HG03025 (cell line): Measurements from ENCODE around the gene TST.

Source experiments
- ATAC-seq: cut with Tn5 transposase; IDR thresholded peaks from one replicate; pipeline ENCODE4 v1.9.1; 2021; ENCODE audit warnings: mild to moderate bottlenecking, moderate library complexity; ENCODE audit not compliant: unreplicated experiment, low FRiP score

TST gene

DNA sequence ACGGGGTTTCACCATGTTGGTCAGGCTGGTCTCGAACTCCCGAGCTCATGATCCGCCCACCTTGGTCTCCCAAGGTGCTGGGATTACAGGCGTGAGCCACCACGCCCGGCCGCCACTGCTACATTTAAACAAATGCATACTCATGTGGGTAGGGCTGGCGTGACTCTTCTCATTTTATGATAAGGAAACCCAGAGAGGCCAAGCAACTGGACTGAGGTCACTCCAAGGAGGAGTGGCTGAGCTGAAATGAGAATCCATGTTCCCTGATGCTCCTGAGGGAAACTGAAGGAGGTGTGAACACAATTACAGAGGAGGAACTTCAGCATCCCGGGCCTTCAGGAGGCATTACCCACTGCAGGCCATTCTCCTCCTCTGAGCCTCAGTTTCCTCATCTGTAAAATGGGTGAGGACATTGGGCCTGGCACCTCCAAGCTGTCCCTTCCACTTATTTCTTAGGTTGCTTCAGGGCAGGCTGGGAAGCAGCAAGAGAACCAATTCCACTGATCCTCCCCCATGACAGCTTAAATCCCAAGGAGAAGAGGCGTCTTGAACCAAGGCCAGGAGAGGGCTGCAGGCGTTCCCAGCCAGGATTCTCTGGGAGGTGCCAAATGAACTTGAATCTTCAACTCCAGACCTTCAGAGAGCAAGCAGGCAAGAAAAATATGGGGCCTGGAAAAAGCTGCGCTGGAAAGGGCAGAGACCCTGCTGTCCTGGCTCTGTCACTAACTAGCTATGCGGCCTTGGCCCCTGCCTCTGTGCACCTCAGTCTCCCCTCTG, 2.9 kb downstream of the TST start:
- no peak for ATAC-seq

- ATAC-seq, result no peak
These were observed 3.7 kb downstream of the TST start for GRCh38 chr22:37015587-37015878.

DNA sequence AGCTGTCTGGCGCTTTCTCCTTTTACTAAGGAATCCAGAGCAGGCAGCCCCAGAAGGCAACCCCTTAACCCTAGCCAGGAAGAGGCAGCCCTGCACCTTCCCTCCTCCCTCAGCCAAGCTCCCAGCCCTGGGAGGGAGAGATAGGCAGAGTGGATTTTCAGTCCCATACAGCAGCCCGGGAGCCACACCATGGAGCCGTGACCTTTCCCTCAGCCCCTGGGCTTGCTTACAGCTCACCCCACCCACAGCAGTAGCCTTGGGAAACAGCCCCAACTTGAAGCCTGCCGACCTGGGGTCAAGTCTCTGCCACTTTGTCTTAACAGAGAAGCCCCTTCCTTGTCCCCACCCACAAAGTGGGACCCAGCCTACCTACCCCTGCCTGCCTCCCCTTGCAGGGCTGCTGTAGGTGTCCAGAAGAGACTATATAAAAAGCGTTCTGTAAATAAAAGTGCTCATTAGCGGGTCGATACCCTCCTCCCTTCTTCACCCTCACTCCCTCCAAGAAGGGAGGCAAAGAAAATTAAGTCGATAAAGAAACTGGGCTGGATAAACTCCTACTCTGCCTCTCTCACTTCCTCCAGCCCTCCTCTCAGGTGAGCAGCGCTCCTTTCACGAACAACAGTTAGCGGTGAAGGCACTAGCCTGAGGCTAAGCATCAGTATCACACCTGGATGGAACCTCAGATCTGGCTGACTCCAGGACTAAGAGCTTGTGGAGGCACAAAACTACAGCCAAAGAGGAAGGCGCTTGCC, 4.2 kb downstream of the TST start:
- ATAC-seq, result no peak

DNA sequence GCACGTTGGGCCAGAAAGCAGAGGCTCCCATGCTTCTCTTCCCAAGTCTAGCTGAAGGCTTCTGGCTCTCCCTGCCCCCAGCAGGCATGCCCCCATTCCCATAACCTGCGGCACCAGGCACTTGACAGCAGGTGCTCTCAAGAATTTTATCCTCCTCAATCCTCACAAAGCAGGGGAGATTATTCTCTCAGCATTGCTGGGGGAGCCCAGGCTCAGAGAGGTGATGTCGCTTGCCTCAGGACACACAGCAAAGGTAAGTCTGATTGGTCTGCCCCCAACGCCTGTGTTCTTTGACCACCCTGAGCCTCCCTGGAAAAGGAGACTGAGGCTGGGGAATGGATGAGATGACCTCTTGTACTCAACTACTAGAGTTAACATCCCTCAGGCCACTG, 4.8 kb downstream of the TST start:
- ATAC-seq, result no peak

DNA sequence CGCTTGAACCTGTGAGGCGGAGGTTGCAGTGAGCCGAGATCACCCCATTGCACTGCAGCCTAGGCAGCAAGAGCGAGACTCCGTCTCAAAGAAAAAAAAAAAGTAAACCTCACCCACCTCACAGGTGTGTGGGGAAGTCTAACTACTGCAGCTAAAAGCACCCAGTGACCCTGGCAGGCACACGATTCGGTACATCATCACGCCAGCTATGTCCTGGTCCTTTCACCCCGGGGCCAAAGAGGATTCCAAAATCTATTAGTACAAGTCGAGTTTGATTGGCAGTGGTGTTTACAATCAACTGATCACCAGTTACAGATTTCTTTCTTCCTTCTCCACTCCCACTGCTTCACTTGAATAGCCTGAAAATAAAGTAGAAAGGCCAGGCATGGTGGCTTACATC, 6.3 kb downstream of the TST start:
- no peak for ATAC-seq

- ATAC-seq, result no peak
These were observed 6.9 kb downstream of the TST start for GRCh38 chr22:37012262-37012904.

DNA sequence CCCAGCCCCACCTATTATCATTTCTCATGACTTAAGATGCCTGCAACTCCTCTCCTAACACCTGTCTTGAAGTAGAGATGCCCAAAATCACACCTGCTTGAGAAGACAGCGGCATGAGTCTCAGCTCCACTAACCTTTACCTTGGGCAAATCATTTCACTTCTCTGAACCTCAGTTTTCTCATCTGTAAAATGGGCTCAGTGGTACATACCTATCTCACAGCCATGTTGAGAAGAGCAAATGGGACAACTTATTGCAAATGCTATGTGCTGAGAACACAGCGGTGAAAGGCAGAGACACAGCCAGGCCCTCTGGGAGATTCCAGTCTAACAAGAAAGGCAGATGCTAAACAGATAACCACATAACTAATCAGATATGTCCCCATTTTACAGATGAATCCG, 7.8 kb downstream of the TST start:
- no peak for ATAC-seq

- no peak for ATAC-seq
These were observed 8.3 kb downstream of the TST start for GRCh38 chr22:37010976-37011375.

GRCh38 chr22:37010174-37010573, 9.1 kb downstream of the TST start:
- no peak for ATAC-seq

- ATAC-seq, result no peak
These were observed 9.8 kb downstream of the TST start for GRCh38 chr22:37009490-37009889.

- no peak for ATAC-seq
These were observed 10.9 kb downstream of the TST start for GRCh38 chr22:37008365-37008764.

DNA sequence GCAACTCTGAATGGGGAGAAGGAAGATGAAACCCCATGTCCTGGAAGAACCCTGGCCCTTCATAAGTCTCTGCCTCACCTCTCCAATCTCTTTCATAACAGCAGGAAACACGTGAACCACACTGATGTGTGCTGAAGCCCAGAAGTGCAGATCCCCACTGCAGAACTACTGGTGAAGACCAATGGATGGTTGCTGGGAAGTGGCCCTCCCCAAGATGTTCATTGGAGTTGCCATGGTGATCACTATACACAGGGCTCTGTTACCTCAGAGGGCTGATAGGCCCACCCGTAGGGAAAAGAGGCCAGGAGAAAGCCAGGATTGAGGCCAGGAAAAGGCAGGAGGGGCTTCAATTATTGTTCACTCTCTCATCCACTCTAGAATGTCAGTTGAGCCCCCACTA, 11.6 kb downstream of the TST start:
- ATAC-seq, result no peak

DNA sequence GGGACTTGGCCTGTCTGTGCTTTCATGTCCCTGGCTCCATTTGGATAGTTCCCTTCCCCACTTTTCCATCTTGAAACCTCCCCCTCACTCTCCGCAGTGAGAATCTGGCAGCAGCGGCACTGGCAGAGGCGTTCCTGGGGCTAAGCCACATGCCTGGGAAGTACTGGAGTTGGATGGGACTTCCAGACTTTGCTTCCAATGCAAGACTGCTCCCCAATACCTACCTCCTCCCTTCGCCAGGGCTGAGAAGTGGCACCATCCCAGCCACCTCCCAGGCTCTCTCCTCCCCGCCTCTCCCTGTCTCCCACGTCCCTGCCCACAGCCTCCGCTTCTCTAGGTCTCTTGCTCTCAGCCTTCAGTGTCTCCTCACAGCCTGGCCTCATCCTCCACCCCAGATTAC, 16.6 kb downstream of the TST start:
- ATAC-seq, result no peak

GRCh38 chr22:37001826-37002225, 17.4 kb downstream of the TST start:
- ATAC-seq, result no peak

GRCh38 chr22:37000676-37001534, 18.3 kb downstream of the TST start:
- ATAC-seq, result no peak

- no peak for ATAC-seq
These were observed 19.8 kb downstream of the TST start for GRCh38 chr22:36999463-36999862.

- no peak for ATAC-seq
These were observed 20.5 kb downstream of the TST start for GRCh38 chr22:36998620-36999351.

DNA sequence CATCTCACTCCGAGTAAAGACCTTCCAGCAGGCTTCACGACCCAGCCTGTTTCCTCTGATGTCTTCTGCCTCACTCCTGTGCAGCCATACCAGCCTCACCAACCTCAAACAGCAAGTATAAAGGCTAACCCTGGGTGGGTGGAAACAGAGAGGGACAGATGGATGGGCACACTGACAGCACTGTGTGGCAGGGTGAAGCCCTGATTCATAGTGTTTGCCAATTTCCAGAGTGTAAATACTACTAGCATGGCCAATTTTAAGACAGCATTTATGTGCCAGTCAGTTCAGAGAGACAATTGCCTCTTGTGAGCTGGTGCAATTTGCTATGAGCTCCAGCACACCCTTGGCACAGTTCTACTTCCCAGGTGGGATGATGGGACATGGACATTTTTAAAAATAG, 21.5 kb downstream of the TST start:
- ATAC-seq, result no peak

GRCh38 chr22:36991206-36991605, 28.0 kb downstream of the TST start:
- ATAC-seq, result no peak

- ATAC-seq, result no peak
These were observed 28.8 kb downstream of the TST start for GRCh38 chr22:36990457-36990856.
